ENCODE data around the gene PCBP2. TPM values are rescaled to one million over a fixed set of nuclear protein-coding genes. Genes with fewer than 3 reads are reported as not detected.
"Not testable (repeated sequence)": the region's sequence is repeated elsewhere in the genome, so short reads cannot be mapped to it uniquely, and the experiment has no call there.

Gene PCBP2
- total RNA-seq, 4 donors from 2014 or later, result 493 to 555 (median 514) TPM

DNA sequence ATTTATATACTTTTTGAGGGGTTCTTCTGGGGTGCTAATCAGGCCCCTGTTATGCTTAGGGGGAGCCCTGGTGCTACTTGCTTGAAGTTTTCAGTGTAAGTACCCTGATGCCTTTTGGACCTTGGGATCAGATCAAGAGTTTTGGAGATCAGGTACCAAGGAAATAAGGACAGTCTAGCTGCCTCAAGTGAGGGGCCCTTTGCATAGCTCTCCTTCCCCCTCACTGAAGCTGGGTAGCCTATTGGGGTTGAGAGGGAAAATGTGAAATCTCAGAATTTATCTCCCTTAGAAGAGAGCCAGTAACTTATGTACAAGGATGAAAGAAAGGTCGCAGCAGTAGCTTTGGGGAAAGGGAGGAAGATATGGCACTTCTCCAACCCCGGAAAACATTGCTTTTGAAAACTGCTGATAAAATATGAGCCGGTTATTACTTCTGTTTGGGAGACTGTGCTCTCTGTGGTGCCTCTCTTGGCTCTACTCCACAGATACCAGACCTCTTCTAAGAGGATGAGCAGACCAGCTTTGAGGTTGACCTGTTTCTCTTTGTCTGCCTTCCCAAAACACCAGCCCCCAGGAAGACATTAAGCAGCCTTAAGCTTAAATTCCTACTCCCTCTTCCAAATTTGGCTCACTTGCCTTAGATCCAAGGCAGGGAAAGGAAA is 37.0 kb upstream of the PCBP2 start:
- peaks cover 0 to 6% of the 10 kb centered on the region in 2 donors for H3K4me1 ChIP-seq
- DNase-seq, result no peak
- intact Hi-C loops (cut with DNase I), result no loop called here

GRCh38 chr12:53415752-53416389 is 36.0 kb upstream of the PCBP2 start:
- peaks cover 6 to 17% of the 10 kb centered on the region in 2 donors for H3K36me3 ChIP-seq
- WGBS, 2 donors, result 65 to 68% methylated on average over 2 of the region's 2 CpGs
- peak overlapping the region in 1 of 3 donors; percentile 1 for H3K27ac ChIP-seq
- H3K9me3 ChIP-seq; H3K4me3 ChIP-seq (replicated peaks in 1 of 3); intact Hi-C loops (cut with DNase I); DNase-seq; H3K4me1 ChIP-seq; H3K27me3 ChIP-seq: not testable (repeated sequence)

More for the DNA sequence above, 37.0 kb upstream of the PCBP2 start:
- no peak overlapping the region for H3K4me3 ChIP-seq (replicated peaks in 1 of 3)
- peaks cover 16 to 26% of the 10 kb centered on the region in 2 donors for H3K36me3 ChIP-seq
- peak overlapping the region in 1 of 3 donors; percentile 1 for H3K27ac ChIP-seq
- no peaks in the 10 kb centered on the region for H3K9me3 ChIP-seq
- no peaks in the 10 kb centered on the region for H3K27me3 ChIP-seq
- WGBS, 2 donors, result 67 to 69% methylated on average over 3 of the region's 3 CpGs
- TF ChIP-seq POLR2A (IDR thresholded peaks at IDR 0.05), result no peak
- no peak for TF ChIP-seq CTCF (IDR thresholded peaks at IDR 0.05)

DNA sequence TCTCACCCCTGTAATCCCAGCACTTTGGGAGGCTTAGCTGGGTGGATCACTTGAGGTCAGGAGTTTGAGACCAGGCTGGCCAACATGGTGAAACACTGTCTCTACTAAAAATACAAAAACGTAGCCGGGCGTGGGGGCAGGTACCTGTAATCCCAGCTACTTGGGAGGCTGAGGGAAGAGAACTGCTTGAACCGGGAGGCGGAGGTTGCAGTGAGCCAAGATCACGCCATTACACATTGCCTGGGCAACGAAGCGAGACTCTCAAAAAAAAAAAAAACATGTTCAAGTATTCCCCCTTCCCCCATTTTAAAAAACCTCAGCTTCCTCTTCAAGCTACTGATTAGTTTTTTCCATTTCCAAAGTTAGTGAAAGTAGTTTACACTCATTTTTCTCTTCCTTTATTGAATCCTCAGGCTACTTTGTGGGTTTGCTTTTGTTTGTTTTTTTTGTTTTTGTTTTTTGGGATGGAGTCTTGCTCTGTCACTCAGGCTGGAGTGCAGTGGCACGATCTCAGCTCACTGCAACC is 34.5 kb upstream of the PCBP2 start:
- H3K4me1 ChIP-seq, result peaks cover 0 to 11% of the 10 kb centered on the region in 2 donors
- intact Hi-C loops (cut with DNase I); H3K4me3 ChIP-seq (replicated peaks in 1 of 3); H3K36me3 ChIP-seq; H3K9me3 ChIP-seq; H3K27ac ChIP-seq; H3K27me3 ChIP-seq: not testable (repeated sequence)
- WGBS, 2 donors, result 52 to 63% methylated on average over 9 of the region's 9 CpGs
- peak in 1 of 2 donors; percentile 11 for DNase-seq

DNA sequence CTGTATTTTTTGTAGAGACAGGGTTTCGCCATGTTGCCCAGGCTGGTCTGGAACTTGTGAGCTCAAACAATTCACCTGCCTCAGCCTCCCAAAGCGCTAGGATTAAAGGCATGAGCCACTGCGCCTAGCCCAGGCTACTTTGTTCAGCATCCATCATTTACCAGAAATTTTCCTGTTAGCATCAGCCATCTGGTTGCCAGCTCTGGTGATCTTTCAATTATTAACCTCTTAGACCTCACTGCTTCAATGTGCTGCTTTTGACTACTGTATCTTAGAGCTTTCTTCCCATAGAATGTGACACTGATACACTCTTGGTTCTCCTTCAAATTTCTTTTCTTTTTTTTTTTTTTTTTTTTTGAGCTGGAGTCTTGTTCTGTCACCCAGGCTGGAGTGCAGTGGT is 33.7 kb upstream of the PCBP2 start:
- no peak for TF ChIP-seq POLR2A (IDR thresholded peaks at IDR 0.05)
- TF ChIP-seq CTCF (IDR thresholded peaks at IDR 0.05), result no peak
- Histone ChIP-seq H3K4me1 (peaks cover 0 to 11% of the 10 kb centered on the region in 2 donors), H3K9me3 (no peaks in the 10 kb centered on the region), H3K27ac (no peak overlapping the region), H3K4me3 (replicated peaks in 1 of 3) (no peak overlapping the region), H3K27me3 (no peaks in the 10 kb centered on the region), H3K36me3 (peaks cover 0 to 3% of the 10 kb centered on the region in 2 donors)
- WGBS, 2 donors, result 90 to 100% methylated on average over 3 of the region's 3 CpGs
- no peak for DNase-seq
- intact Hi-C loops (cut with DNase I), result no loop called here

DNA sequence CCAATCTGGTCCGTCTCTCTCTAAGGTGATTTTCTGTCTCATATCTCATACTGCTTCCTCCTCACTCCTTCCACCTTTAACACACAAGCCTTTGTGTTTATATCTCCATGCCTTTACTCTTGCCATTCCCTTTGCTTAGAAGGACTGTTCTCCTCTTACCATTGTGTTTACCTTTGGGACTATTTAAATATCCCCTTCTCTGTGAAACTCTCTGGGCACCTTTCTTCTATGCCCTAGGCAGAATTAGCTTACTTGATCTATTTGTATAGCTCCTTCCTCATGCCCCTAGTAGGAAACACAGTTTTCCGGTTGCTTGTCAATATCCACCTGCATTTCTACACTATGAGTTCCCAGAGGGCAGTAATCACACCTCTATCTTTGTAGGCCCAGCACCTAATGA is 32.1 kb upstream of the PCBP2 start:
- 90 to 97% methylated on average over 2 of the region's 2 CpGs for WGBS, 2 donors
- no peaks in the 10 kb centered on the region for H3K27me3 ChIP-seq
- H3K4me1 ChIP-seq, result peaks cover 0 to 11% of the 10 kb centered on the region in 2 donors
- no peak overlapping the region for H3K27ac ChIP-seq
- no peak overlapping the region for H3K4me3 ChIP-seq (replicated peaks in 1 of 3)
- TF ChIP-seq CTCF (IDR thresholded peaks at IDR 0.05), result no peak
- no peak for TF ChIP-seq POLR2A (IDR thresholded peaks at IDR 0.05)
- no peaks in the 10 kb centered on the region for H3K36me3 ChIP-seq
- no peak for DNase-seq
- intact Hi-C loops (cut with DNase I), result loop anchor here (2.0 to 10.0 kb wide), 2 partner anchors 67 to 95 kb away; partner anchors contain the start of gene AAAS
- no peaks in the 10 kb centered on the region for H3K9me3 ChIP-seq

- H3K27me3 ChIP-seq; H3K4me3 ChIP-seq (replicated peaks in 1 of 3); H3K36me3 ChIP-seq; H3K9me3 ChIP-seq; H3K4me1 ChIP-seq; DNase-seq; H3K27ac ChIP-seq: not testable (repeated sequence)
- whole genome bisulfite sequencing, 2 donors, result 90% methylated on average over 12 of the region's 12 CpGs
- intact Hi-C loops (cut with DNase I), result loop anchor here (10.0 kb wide), 1 partner anchor 97 kb away; the partner anchor contains the start of gene AAAS
Observed at GRCh38 chr12:53422247-53422646, 29.7 kb upstream of the PCBP2 start.
